ENCODE data around the gene YPEL2.

- TF ChIP-seq CTCF (IDR thresholded peaks at IDR 0.05) = no peak
- no peak for TF ChIP-seq POLR2A (IDR thresholded peaks at IDR 0.05)
These were observed 49.0 kb downstream of the YPEL2 start for GRCh38 chr17:59380474-59380873.
